UCSD-AML1 (cell line): ENCODE measurements around the gene DCHS1.
"Not testable (repeated sequence)": the region's sequence is repeated elsewhere in the genome, so short reads cannot be mapped to it uniquely, and the experiment has no call there.

Source experiments
- DNase-seq: peaks from one replicate; lab custom pipeline; 2025; ENCODE audit not compliant: unreplicated experiment; lab: John Stamatoyannopoulos, UW

DCHS1 gene

GRCh38 chr11:6655790-6656583, at the start of gene DCHS1:
TSS of gene DCHS1 (minus strand) at chr11:6655809. CDS start at chr11:6641613, 14,196 bp downstream.
- DNase-seq = no peak

GRCh38 chr11:6703247-6704063, 47.8 kb upstream of the DCHS1 start:
- DNase-seq = peak; percentile 46

GRCh38 chr11:6701955-6702354, 46.3 kb upstream of the DCHS1 start:
- not testable (repeated sequence) for DNase-seq

- no peak for DNase-seq
These were observed 39.8 kb upstream of the DCHS1 start for GRCh38 chr11:6695377-6695776.

- no peak for DNase-seq
These were observed 38.6 kb upstream of the DCHS1 start for GRCh38 chr11:6694229-6694535.

- DNase-seq = no peak
These were observed 38.0 kb upstream of the DCHS1 start for GRCh38 chr11:6693342-6694228.

GRCh38 chr11:6692128-6692527, 36.5 kb upstream of the DCHS1 start:
- no peak for DNase-seq

GRCh38 chr11:6690431-6691132, 35.0 kb upstream of the DCHS1 start:
- not testable (repeated sequence) for DNase-seq

GRCh38 chr11:6687876-6688275, 32.3 kb upstream of the DCHS1 start:
- no peak for DNase-seq

- DNase-seq = no peak
These were observed 30.4 kb upstream of the DCHS1 start for GRCh38 chr11:6686006-6686405.

- DNase-seq = not testable (repeated sequence)
These were observed 28.5 kb upstream of the DCHS1 start for GRCh38 chr11:6684068-6684467.

- DNase-seq = peak; percentile 99
These were observed 27.6 kb upstream of the DCHS1 start, which contains the start of gene MRPL17 for GRCh38 chr11:6682936-6683861. TSS of gene MRPL17 (minus strand) at chr11:6683340. CDS start at chr11:6683296, 44 bp downstream.

GRCh38 chr11:6682591-6682935, 27.0 kb upstream of the DCHS1 start:
- no peak for DNase-seq

GRCh38 chr11:6681949-6682348, 26.3 kb upstream of the DCHS1 start:
- peak; percentile 51 for DNase-seq

GRCh38 chr11:6681505-6681904, 25.9 kb upstream of the DCHS1 start:
- no peak for DNase-seq

- no peak for DNase-seq
These were observed 21.4 kb upstream of the DCHS1 start for GRCh38 chr11:6677018-6677417.

GRCh38 chr11:6674862-6675261, 19.3 kb upstream of the DCHS1 start:
- no peak for DNase-seq

GRCh38 chr11:6674219-6674597, 18.6 kb upstream of the DCHS1 start:
- DNase-seq = no peak

GRCh38 chr11:6673523-6674218, 18.1 kb upstream of the DCHS1 start:
- no peak for DNase-seq
